Measurements from ENCODE around the gene C1orf105. TPM values are rescaled to one million over a fixed set of nuclear protein-coding genes. Genes with fewer than 3 reads are reported as not detected.

C1orf105 gene
- polyA plus RNA-seq, 1 of the 3 experiments (the other 2 are of a cell fraction), result not detected

GRCh38 chr1:172376431-172376830 lies 44.1 kb upstream of the C1orf105 start:
- Histone ChIP-seq H3F3A (replicated peaks; ENCODE audit: insufficient read depth) (no peaks in the 10 kb centered on the region), H2AFZ (ENCODE audit: low read depth) (no peak overlapping the region), H4K20me1 (ENCODE audit: insufficient read depth) (no peaks in the 10 kb centered on the region), H3K79me2 (ENCODE audit: insufficient read depth) (no peaks in the 10 kb centered on the region), H3K4me1 (ENCODE audit: control insufficient read depth in 1 of 2, insufficient read depth in 2 of 2, low read depth in 1 of 2, low read length in 1 of 2) (peaks cover 17 to 22% of the 10 kb centered on the region in 2 experiments; a peak in 2 of 4 replicates), H3K36me3 (replicated peaks in 1 of 2; ENCODE audit: control insufficient read depth in 1 of 2, insufficient read depth in 2 of 2, low read length in 1 of 2) (peaks cover 0 to 10% of the 10 kb centered on the region in 2 experiments), H3K27me3 (ENCODE audit: insufficient read depth) (no peaks in the 10 kb centered on the region), H3K4me2 (no peak overlapping the region), H3K9me3 (no peaks in the 10 kb centered on the region), H3K9me2 (no peaks in the 10 kb centered on the region), H3K27ac (ENCODE audit: low read depth in 2 of 2, low read length in 1 of 2) (peak overlapping the region in 1 of 2 experiments; percentile 62; a peak in 2 of 4 replicates), H3K4me3 (ENCODE audit: low read depth in 2 of 2, low read length in 1 of 2) (no peak overlapping the region), H3K9ac (no peak overlapping the region)
- DNase-seq, result no peak
- CTCF ChIA-PET, result interaction anchor here (1.1 kb wide), 2 partner anchors 20 to 24 kb away, joined by 3 to 5 read pairs; no protein-coding TSS in a partner anchor
- WGBS (ENCODE audit: low lambda C conversion rate), result 79% methylated on average over 2 of the region's 2 CpGs
- no peak for TF ChIP-seq CHD2 (IDR thresholded peaks at IDR 0.05; ENCODE audit: low read length, partially characterized antibody)
- POLR2A ChIA-PET, result interaction anchor here (1.2 kb wide), 1 partner anchor 18 kb away, joined by 3 read pairs; no protein-coding TSS in a partner anchor

GRCh38 chr1:172377565-172377964 lies 42.9 kb upstream of the C1orf105 start:
- TF ChIP-seq CHD2 (IDR thresholded peaks at IDR 0.05; ENCODE audit: low read length, partially characterized antibody) (no peak), YY1 (IDR thresholded peaks at IDR 0.05; ENCODE audit: low read depth) (no peak), TAF1 (IDR thresholded peaks at IDR 0.05; ENCODE audit: borderline replicate concordance, low read depth, low read length) (no peak), RFX5 (IDR thresholded peaks at IDR 0.05; ENCODE audit: low read length) (no peak), REST (IDR thresholded peaks at IDR 0.05; ENCODE audit: low read depth, low read length) (no peak), USF1 (IDR thresholded peaks at IDR 0.05; ENCODE audit: borderline replicate concordance, low read depth) (no peak), TEAD4 (IDR thresholded peaks at IDR 0.05; ENCODE audit: borderline replicate concordance, insufficient read depth) (no peak), ZBTB33 (IDR thresholded peaks at IDR 0.05; ENCODE audit: borderline replicate concordance, low read depth) (no peak), FOSL2 (IDR thresholded peaks at IDR 0.05; ENCODE audit: borderline replicate concordance, low read depth) (no peak), TCF12 (IDR thresholded peaks at IDR 0.05) (no peak), EZH2phosphoT487 (IDR thresholded peaks at IDR 0.05; ENCODE audit: borderline replicate concordance, low read depth) (no peak), MAX (IDR thresholded peaks at IDR 0.05; ENCODE audit: low read depth) (no peak), NRF1 (IDR thresholded peaks at IDR 0.05; ENCODE audit: low read depth, low read length) (no peak), CTCF (IDR thresholded peaks at IDR 0.05) (no peak), ELF1 (IDR thresholded peaks at IDR 0.05) (no peak), SMC3 (IDR thresholded peaks at IDR 0.05; ENCODE audit: low read depth, low read length) (no peak)
- no peaks in the 10 kb centered on the region for H3K79me2 ChIP-seq (ENCODE audit: insufficient read depth)
- CTCF ChIA-PET, result interaction anchor here (1.1 to 1.3 kb wide), 2 partner anchors 18 kb away, joined by 3 to 4 read pairs; no protein-coding TSS in a partner anchor

More at GRCh38 chr1:172377565-172377964, 42.9 kb upstream of the C1orf105 start:
- no peak for DNase-seq
- Histone ChIP-seq H3F3A (replicated peaks; ENCODE audit: insufficient read depth) (no peaks in the 10 kb centered on the region), H3K9me3 (no peaks in the 10 kb centered on the region), H3K9me2 (no peaks in the 10 kb centered on the region), H3K27ac (ENCODE audit: low read depth in 2 of 2, low read length in 1 of 2) (peak overlapping the region in 1 of 2 experiments; percentile 80; a peak in 2 of 4 replicates), H3K4me3 (ENCODE audit: low read depth in 2 of 2, low read length in 1 of 2) (no peak overlapping the region), H3K9ac (no peak overlapping the region), H3K4me1 (ENCODE audit: control insufficient read depth in 1 of 2, insufficient read depth in 2 of 2, low read depth in 1 of 2, low read length in 1 of 2) (peaks cover 22 to 30% of the 10 kb centered on the region in 2 experiments; a peak in 3 of 4 replicates), H4K20me1 (ENCODE audit: insufficient read depth) (no peaks in the 10 kb centered on the region), H3K36me3 (replicated peaks in 1 of 2; ENCODE audit: control insufficient read depth in 1 of 2, insufficient read depth in 2 of 2, low read length in 1 of 2) (peaks cover 0 to 10% of the 10 kb centered on the region in 2 experiments), H3K27me3 (ENCODE audit: insufficient read depth) (no peaks in the 10 kb centered on the region), H2AFZ (ENCODE audit: low read depth) (no peak overlapping the region), H3K4me2 (no peak overlapping the region)
- POLR2A ChIA-PET, result no interaction called here

Data from SK-N-SH (cell line).